ENCODE results near the gene AKAP13.
"Not testable (repeated sequence)": the region's sequence is repeated elsewhere in the genome, so short reads cannot be mapped to it uniquely, and the experiment has no call there.

The AKAP13 gene

DNA sequence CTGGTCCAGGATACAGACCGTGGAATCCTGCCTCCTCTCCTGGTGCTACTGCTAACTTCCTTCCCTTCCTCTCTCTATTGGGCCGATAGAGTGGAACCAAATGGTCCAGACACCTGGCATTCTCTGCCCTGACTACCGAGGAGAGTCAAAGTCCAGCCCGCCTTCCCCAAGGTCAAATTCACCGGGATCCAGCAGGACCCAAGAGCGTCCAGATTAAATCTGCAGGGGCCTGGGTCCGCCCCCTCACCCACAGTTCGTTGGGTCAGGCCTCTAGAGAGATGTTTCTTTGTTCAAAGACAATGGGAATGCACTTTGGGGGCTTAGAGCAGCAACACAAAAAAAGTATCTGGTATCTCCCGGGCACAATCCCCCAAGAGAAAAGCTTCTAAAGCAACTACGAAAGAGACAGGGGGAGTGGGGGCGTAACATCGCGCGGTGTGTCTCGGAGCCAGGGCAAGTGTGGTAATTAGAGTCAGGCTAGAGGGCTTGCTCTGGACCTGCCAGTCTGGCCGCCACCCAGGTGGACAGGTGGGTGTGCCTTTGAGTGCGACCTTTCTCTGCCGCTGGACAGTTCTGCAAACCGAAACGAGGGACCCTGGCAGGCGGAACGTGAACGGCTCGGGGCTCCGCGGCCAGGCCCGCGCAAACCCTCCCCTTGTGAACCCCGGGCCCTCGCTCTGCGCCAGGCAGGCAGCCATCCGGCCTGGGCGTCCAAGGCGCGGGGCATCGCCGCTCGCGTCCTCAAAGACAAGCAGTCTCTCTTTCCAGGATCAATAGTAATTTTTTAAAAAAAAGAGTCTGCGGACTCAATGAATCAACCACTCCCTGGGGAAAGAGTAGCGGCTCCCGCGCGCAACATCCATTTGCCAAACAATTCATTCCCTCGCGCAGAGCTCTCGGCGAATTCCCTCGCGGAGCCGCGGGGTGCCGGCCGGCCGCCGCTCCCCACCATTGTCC, 413.5 kb downstream of the AKAP13 start:
- H3K4me3 ChIP-seq = peak overlapping the region; percentile 96
- peak overlapping the region; percentile 93 for H3K27ac ChIP-seq

GRCh38 chr15:85794598-85795336, 414.4 kb downstream of the AKAP13 start, which contains the start of gene KLHL25:
Gene KLHL25 (minus strand): TSS chr15:85794925. CDS start chr15:85769810, 25,115 bp downstream.
- Histone ChIP-seq H3K4me1 (peaks cover 26% of the 10 kb centered on the region), H4K20me1 (peaks cover 31% of the 10 kb centered on the region), H3K4me3 (peak within 1 kb of the TSS; percentile 96), H3K36me3 (0 out of 2 replicates have a peak, but pooled peaks cover 9% of the 10 kb centered on the region), H3K9ac (peak within 1 kb of the TSS; percentile 89), H3K27ac (peak within 1 kb of the TSS; percentile 93), H3K27me3 (no peaks in the 10 kb centered on the region), H3K9me3 (0 out of 2 replicates have a peak, but pooled peaks cover 5% of the 10 kb centered on the region), H3K4me2 (peak within 1 kb of the TSS; percentile 97)
- TF ChIP-seq Cebpa-rat (IDR thresholded peaks at IDR 0.05) = no peak

More for the DNA sequence above, 413.5 kb downstream of the AKAP13 start:
- H3K4me1 ChIP-seq = peaks cover 35% of the 10 kb centered on the region
- H3K9me3 ChIP-seq = 0 out of 2 replicates have a peak, but pooled peaks cover 5% of the 10 kb centered on the region
- H4K20me1 ChIP-seq = peaks cover 39% of the 10 kb centered on the region
- 0 out of 2 replicates have a peak, but pooled peaks cover 16% of the 10 kb centered on the region for H3K36me3 ChIP-seq
- no peak for TF ChIP-seq Cebpa-rat (IDR thresholded peaks at IDR 0.05)
- H3K4me2 ChIP-seq = peak overlapping the region; percentile 97
- H3K9ac ChIP-seq = peak overlapping the region; percentile 89
- H3K27me3 ChIP-seq = no peaks in the 10 kb centered on the region

DNA sequence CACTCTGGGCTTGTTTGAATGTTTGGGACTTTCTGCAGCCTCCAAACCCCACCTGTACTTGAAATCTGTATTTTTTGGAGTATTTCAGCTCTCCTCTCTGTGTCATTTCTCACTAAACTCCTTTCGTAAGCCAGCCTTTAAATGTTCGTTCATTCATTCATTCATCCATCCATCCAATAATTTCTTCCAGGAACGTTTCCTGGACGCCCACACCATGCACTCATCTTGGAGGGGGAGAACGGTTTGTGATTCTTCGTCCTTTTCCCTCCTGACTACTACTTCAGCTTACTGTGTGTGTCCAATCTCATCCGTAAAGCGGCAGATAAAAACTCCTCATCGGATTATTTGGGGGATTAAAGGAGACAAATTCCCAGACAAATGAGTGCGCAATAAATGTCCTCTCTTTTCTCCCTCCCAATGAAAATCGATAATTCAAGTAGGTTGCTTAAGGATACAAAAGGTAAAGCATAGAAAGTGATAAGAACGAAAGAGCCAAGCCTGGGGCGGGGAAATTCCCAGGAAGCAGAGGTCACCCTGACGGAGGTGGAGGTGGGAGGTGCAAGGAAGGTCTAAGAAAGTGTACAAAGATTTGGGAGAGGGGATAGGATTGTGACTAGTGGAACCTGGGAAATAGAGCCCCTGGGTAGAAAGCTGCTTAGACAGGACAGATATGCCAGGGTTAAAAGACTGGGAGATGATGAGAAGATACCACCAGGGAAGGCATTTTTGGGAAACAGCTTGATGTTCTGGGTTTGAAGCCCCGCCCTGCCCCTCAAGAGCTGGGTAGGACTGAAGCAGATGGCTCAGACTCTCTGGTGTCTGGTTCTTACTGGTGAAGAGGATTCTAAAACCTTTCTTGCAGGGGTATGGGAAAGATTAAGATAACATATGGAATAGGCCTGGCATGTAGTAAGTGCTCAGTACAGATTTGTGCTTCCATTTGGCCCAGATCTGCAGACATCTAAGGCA, 415.2 kb downstream of the AKAP13 start:
- H3K27ac ChIP-seq = no peak overlapping the region
- H3K9ac ChIP-seq = peak overlapping the region; percentile 48; the same call in 1 of the 2 replicates
- no peak for TF ChIP-seq Cebpa-rat (IDR thresholded peaks at IDR 0.05)

GRCh38 chr15:85796371-85796770, 416.0 kb downstream of the AKAP13 start:
- H3K9ac ChIP-seq, H3K27ac ChIP-seq, H3K36me3 ChIP-seq, H3K4me2 ChIP-seq, H3K4me3 ChIP-seq, H3K9me3 ChIP-seq, H3K27me3 ChIP-seq: not testable (repeated sequence)
- Histone ChIP-seq H3K4me1 (peaks cover 26% of the 10 kb centered on the region), H4K20me1 (peaks cover 23% of the 10 kb centered on the region)

More for the DNA sequence above, 415.2 kb downstream of the AKAP13 start:
- Histone ChIP-seq H3K4me3 (peak overlapping the region; percentile 54), H3K36me3 (0 out of 2 replicates have a peak, but pooled peaks cover under 1% of the 10 kb centered on the region), H3K27me3 (no peaks in the 10 kb centered on the region), H3K4me1 (peaks cover 26% of the 10 kb centered on the region), H3K9me3 (0 out of 2 replicates have a peak, but pooled peaks cover 5% of the 10 kb centered on the region), H3K4me2 (peak overlapping the region; percentile 84), H4K20me1 (peaks cover 24% of the 10 kb centered on the region)

Measured in BLaER1 (cell line).